Adrenal gland (tissue), 12 donors: ENCODE measurements around the gene TACR1. TPM values are rescaled to one million over a fixed set of nuclear protein-coding genes. Genes with fewer than 3 reads are reported as not detected.

ENCODE experiments used
- DNase-seq, 7 donors: peaks; one replicate each; pipeline ENCODE4 v3.0.0-alpha.2; 2019 to 2020
- H3K27ac ChIP-seq, 5 donors: fragments of 200-600 bp; sonication (generic) in 4 of 5; 1 replicate in 3 of 5; 2 replicates in 2 of 5; pipeline versions ENCODE4 v1.5.1 to v1.8.0; 2016 to 2020; ENCODE audit warnings: mild to moderate bottlenecking in 1 of 5
- H3K27me3 ChIP-seq: fragments of 200-600 bp; 2 replicates; pipeline ENCODE4 v1.8.0; 2021
- H3K36me3 ChIP-seq, 2 donors: fragments of 200-600 bp; replicated peaks in 1 of 2; 1 replicate in 1 of 2; 2 replicates in 1 of 2; pipeline versions ENCODE4 v1.5.1 to v1.8.0; 2018 to 2022
- H3K4me1 ChIP-seq, 2 donors: fragments of 200-600 bp; replicated peaks in 1 of 2; 1 replicate in 1 of 2; 2 replicates in 1 of 2; pipeline versions ENCODE4 v1.5.1 to v1.8.0; 2018 to 2021
- H3K4me3 ChIP-seq, 4 donors: fragments of 200-600 bp; sonication (generic) in 3 of 4; one replicate each; pipeline ENCODE4 v1.5.1; 2016 to 2018
- H3K9me3 ChIP-seq, 3 donors: fragments of 200-600 bp; sonication (generic) in 1 of 3; replicated peaks in 1 of 3; 1 replicate in 2 of 3; 2 replicates in 1 of 3; pipeline versions ENCODE4 v1.5.1 to v1.8.0; 2016 to 2021
- POLR2A ChIP-seq, 2 donors: fragments of 450-650 bp; IDR thresholded peaks; one replicate each; pipeline ENCODE4 v1.6.1; 2017; ENCODE audit warnings: antibody characterized with exemption in 2 of 2, mild to moderate bottlenecking in 2 of 2, moderate library complexity in 1 of 2
- WGBS, 4 donors: extraction: QIAGEN DNeasy Blood & Tissue Kit in 2 of 4; methylation state at CpG; one replicate each; pipeline versions ENCODE4 v1.1.5 to v1.1.7; 2013 to 2017; 5-methylcytosine and 5-hydroxymethylcytosine counted together
- intact Hi-C, 2 donors: fragments of 100-400 bp; cut with DNase I; formaldehyde crosslinking; loops; one replicate each; pipeline versions ENCODE4 v1.14.1 to v1.15.0; 2022 to 2023
- polyA plus RNA-seq, 3 donors: library from polyadenylated mRNA; stranded (reverse); fragments of 200-250 nt in 2 of 3; fragments of 350-450 nt in 1 of 3; fragmentation: Illumina TruSeq in 1 of 3; extraction: RNeasy Lipid Tissue Mini Kit (QIAGEN cat#74804) in 1 of 3; gene quantifications; one replicate each; pipeline ENCODE4 v1.2.3, GENCODE V29; 2013 to 2014
- total RNA-seq, 9 donors: library from RNA; depleted of rRNA in 4 of 9; stranded (reverse); fragments of >200 nt in 4 of 9; fragments of 120-200 nt in 1 of 9; fragmentation: NEBNext Ultra II Directional in 1 of 9; extraction: Animal tissue kit (Norgen Biotek cat#: 25700) in 1 of 9; gene quantifications; one replicate each; pipeline versions ENCODE4 v1.1.0 to v1.2.4, GENCODE V29; 2013 to 2023
- TF ChIP-seq, protein P1 (sequence below), 6 experiments: fragments of 450-650 bp in 4 of 6; fragments of 200-600 bp in 2 of 6; sonication (generic) in 1 of 6; IDR thresholded peaks; 1 replicate in 5 of 6; 2 replicates in 1 of 6; pipeline versions ENCODE4 v1.5.1 to v1.8.0; 2016 to 2021; ENCODE audit warnings: antibody characterized with exemption in 6 of 6, mild to moderate bottlenecking in 2 of 6, moderate library complexity in 1 of 6
- donor health status: healthy with polysubstance abuse.
- donor health status: Bipolar disorder and iron deficiency.
- donor health status: DM: yes; HTN: yes; CAD: no.
- donor health status: DM: no; HTN: no; CAD: no.
- donor health status: DM: no; HTN: no; CAD: no.
- donor health status: DM: yes; HTN: yes; CAD: no.

TACR1 gene
- total and polyA plus RNA-seq, 12 donors, result 0.15 to 1.9 (median 0.41) TPM; not detected in 1

DNA sequence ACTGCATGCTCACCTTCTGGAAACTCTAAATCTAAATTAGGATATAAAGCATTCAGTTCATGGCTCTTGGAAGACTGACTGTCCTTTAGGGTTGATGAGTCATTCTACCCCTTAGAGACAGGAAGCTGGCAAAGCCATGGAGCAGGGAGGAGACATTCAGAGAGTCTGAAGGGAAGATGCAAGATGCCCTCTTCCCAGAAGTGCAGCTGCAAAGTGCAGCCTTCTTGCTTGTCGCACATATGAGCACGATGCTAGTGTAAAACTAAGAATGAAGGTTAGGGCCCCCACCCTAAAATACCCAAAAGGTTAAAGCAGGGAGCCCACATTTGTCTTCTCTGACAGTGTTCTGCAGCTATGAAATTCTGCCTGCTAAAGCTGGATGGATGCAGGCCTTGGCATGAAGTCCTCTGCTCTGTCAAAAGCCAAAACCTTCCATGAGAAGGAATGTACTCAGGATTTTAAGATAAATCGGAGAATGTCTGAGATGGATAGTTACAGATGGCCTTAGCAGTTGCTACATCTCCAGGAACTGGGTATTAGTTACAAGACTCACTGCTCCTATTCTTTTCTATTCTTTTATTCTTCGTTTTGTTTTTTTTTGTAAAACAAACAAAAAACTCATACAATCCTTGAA is 151.2 kb downstream of the TACR1 start:
- H3K27me3 ChIP-seq, result no peaks in the 10 kb centered on the region
- peaks cover 0 to 10% of the 10 kb centered on the region in 2 donors for H3K4me1 ChIP-seq
- peak in 1 of 7 donors; percentile 20 for DNase-seq
- H3K9me3 ChIP-seq, result no peaks in the 10 kb centered on the region
- intact Hi-C loops, result no loop called here
- H3K4me3 ChIP-seq, result no peak overlapping the region
- TF ChIP-seq, protein P1, sequence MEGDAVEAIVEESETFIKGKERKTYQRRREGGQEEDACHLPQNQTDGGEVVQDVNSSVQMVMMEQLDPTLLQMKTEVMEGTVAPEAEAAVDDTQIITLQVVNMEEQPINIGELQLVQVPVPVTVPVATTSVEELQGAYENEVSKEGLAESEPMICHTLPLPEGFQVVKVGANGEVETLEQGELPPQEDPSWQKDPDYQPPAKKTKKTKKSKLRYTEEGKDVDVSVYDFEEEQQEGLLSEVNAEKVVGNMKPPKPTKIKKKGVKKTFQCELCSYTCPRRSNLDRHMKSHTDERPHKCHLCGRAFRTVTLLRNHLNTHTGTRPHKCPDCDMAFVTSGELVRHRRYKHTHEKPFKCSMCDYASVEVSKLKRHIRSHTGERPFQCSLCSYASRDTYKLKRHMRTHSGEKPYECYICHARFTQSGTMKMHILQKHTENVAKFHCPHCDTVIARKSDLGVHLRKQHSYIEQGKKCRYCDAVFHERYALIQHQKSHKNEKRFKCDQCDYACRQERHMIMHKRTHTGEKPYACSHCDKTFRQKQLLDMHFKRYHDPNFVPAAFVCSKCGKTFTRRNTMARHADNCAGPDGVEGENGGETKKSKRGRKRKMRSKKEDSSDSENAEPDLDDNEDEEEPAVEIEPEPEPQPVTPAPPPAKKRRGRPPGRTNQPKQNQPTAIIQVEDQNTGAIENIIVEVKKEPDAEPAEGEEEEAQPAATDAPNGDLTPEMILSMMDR (IDR thresholded peaks at IDR 0.05), result no peak
- no peak for TF ChIP-seq POLR2A (IDR thresholded peaks at IDR 0.05)
- no peaks in the 10 kb centered on the region for H3K36me3 ChIP-seq
- WGBS, 4 donors, result 64 to 70% (median 68%) methylated on average over 4 of the region's 4 CpGs
- no peak overlapping the region for H3K27ac ChIP-seq

DNA sequence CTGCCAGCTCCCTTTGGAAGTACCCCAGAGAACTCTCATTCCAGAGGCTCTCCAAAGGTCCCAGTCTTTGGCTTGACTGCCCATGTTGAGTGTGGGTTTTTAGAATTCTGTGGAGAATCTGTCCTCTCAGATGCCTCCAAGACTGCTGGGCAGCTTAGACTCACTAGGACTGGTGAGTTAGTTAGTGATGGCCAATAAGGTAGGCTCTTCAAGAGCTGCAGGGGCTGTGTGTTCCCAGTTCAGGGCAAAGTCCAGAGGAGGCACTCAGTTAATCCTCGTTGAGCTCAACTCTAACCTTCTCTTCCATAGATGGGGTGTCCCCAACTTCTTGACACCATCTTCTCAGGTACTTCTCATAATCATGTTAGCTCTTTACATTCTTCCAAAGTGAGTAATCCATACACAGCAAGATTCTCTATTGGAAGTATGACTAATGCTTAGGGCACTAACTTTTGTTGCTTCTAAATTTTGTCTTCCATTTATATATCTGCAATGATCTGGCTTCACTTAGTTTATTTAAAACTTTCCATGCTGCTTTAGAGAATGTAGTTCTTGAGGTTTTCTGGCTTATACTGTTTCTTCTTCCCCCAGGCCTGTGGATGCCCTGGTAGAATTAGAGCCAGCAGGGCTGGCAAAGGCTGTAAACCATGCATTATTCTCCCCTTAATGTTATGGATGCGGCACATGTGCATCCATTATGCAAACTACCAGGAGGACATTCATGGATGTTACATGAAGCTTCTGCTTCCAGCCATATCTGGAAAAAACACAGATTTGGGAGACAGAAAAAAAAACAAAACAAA is 151.9 kb downstream of the TACR1 start:
- DNase-seq, result no peak
- no peaks in the 10 kb centered on the region for H3K36me3 ChIP-seq
- intact Hi-C loops, result no loop called here
- no peaks in the 10 kb centered on the region for H3K27me3 ChIP-seq
- TF ChIP-seq, protein P1 (IDR thresholded peaks at IDR 0.05), result no peak
- no peak for TF ChIP-seq POLR2A (IDR thresholded peaks at IDR 0.05)
- no peak overlapping the region for H3K4me3 ChIP-seq
- H3K9me3 ChIP-seq, result no peaks in the 10 kb centered on the region
- WGBS, 4 donors, result 83 to 100% (median 94%) methylated on average over 2 of the region's 2 CpGs
- no peak overlapping the region for H3K27ac ChIP-seq
- peaks cover 0 to 10% of the 10 kb centered on the region in 2 donors for H3K4me1 ChIP-seq

DNA sequence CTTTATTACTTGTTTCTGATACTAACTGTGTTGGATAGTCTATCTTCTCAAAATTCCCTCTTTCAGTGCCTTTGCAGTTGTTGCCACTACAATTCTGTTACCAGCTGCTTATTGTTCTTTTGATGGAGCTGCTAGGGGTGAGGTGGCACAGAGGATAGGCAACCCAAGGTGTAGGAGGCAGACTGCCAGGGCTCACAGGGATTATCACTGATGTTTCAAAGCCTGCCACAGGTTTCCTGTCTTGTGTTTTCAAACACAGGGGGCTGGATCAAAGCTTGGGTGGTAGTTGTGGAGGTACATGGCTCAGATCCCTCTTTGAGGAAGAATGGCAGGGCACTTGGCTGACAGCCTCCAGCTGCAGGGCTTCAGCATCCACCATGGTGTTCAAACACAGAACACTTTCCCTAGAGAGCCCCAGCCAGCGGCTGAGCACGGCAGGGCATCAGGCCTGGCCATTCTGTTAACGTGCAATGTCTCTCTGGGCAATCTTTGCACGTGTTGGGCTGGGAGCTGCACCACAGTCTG is 153.7 kb downstream of the TACR1 start:
- intact Hi-C loops, result no loop called here
- DNase-seq, result no peak
- 88 to 92% (median 90%) methylated on average over 4 of the region's 4 CpGs for WGBS, 4 donors
- Histone ChIP-seq H3K27me3 (no peaks in the 10 kb centered on the region), H3K36me3 (no peaks in the 10 kb centered on the region), H3K9me3 (no peaks in the 10 kb centered on the region), H3K27ac (no peak overlapping the region), H3K4me3 (no peak overlapping the region), H3K4me1 (peaks cover 0 to 14% of the 10 kb centered on the region in 2 donors)
- TF ChIP-seq, protein P1 (IDR thresholded peaks at IDR 0.05), result no peak
- no peak for TF ChIP-seq POLR2A (IDR thresholded peaks at IDR 0.05)

DNA sequence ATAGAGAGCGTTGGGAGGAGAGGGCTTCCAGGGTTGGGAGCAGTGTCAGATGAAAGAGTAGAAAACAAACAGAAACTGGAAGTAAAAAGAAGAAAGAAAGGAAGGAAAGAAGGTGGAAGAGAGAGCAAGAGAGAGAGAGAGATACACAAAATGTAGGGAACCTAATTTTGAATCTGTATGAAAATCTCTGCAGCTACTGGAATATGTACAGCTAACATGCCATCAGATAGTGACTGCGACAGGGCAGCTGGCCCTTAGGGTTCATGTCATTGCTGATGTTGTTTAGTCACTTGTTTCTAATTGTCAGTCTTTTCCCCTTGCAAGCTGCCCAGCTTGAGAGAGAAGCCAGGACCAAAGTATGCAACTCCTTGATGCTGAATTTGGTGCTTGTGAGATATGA is 155.0 kb downstream of the TACR1 start:
- DNase-seq, result no peak
- Histone ChIP-seq H3K9me3 (no peaks in the 10 kb centered on the region), H3K4me3 (no peak overlapping the region), H3K27me3 (no peaks in the 10 kb centered on the region), H3K4me1 (peaks cover 0 to 14% of the 10 kb centered on the region in 2 donors), H3K36me3 (no peaks in the 10 kb centered on the region), H3K27ac (no peak overlapping the region)
- intact Hi-C loops, result no loop called here
- no peak for TF ChIP-seq POLR2A (IDR thresholded peaks at IDR 0.05)
- TF ChIP-seq, protein P1 (IDR thresholded peaks at IDR 0.05), result no peak
- 94 to 97% (median 96%) methylated on average over 2 of the region's 2 CpGs for WGBS, 4 donors
